AML-193 (cell line): ENCODE data around the gene KIF19.

ENCODE experiments used
- DNase-seq, 2 experiments: peaks; one replicate each; lab custom pipeline; 2025; lab: John Stamatoyannopoulos, UW

KIF19 gene

GRCh38 chr17:74305865-74306654 is 20.0 kb upstream of the KIF19 start:
- no peak for DNase-seq

GRCh38 chr17:74307984-74308773 is 17.8 kb upstream of the KIF19 start:
- DNase-seq, result no peak

- no peak for DNase-seq
Measured at GRCh38 chr17:74309902-74310301, 16.1 kb upstream of the KIF19 start.

GRCh38 chr17:74314877-74315276 is 11.1 kb upstream of the KIF19 start:
- no peak for DNase-seq

- DNase-seq, result no peak
Measured at GRCh38 chr17:74316220-74316619, 9.8 kb upstream of the KIF19 start.

GRCh38 chr17:74317071-74317470 is 9.0 kb upstream of the KIF19 start:
- DNase-seq, result no peak

GRCh38 chr17:74318391-74318790 is 7.6 kb upstream of the KIF19 start:
- DNase-seq, result no peak

GRCh38 chr17:74324521-74324920 is 1.5 kb upstream of the KIF19 start:
- DNase-seq, result no peak

GRCh38 chr17:74325376-74325742 is 667 bp upstream of the KIF19 start:
- no peak for DNase-seq

GRCh38 chr17:74326506-74326905 is 480 bp downstream of the KIF19 start:
- no peak for DNase-seq

GRCh38 chr17:74328487-74328886 is 2.5 kb downstream of the KIF19 start:
- DNase-seq, result no peak

- no peak for DNase-seq
Measured at GRCh38 chr17:74329378-74329777, 3.4 kb downstream of the KIF19 start.

- DNase-seq, result no peak
Measured at GRCh38 chr17:74330446-74330845, 4.4 kb downstream of the KIF19 start.

- DNase-seq, result no peak
Measured at GRCh38 chr17:74332017-74332650, 6.1 kb downstream of the KIF19 start.

- DNase-seq, result no peak
Measured at GRCh38 chr17:74332763-74333283, 6.8 kb downstream of the KIF19 start.

GRCh38 chr17:74334393-74335039 is 8.5 kb downstream of the KIF19 start:
- no peak for DNase-seq

- no peak for DNase-seq
Measured at GRCh38 chr17:74335529-74336062, 9.6 kb downstream of the KIF19 start.

- no peak for DNase-seq
Measured at GRCh38 chr17:74336307-74336706, 10.3 kb downstream of the KIF19 start.

GRCh38 chr17:74337834-74338500 is 11.9 kb downstream of the KIF19 start:
- no peak for DNase-seq

GRCh38 chr17:74339537-74340195 is 13.6 kb downstream of the KIF19 start:
- DNase-seq, result no peak
